ENCODE results near the gene UIMC1.

DNA sequence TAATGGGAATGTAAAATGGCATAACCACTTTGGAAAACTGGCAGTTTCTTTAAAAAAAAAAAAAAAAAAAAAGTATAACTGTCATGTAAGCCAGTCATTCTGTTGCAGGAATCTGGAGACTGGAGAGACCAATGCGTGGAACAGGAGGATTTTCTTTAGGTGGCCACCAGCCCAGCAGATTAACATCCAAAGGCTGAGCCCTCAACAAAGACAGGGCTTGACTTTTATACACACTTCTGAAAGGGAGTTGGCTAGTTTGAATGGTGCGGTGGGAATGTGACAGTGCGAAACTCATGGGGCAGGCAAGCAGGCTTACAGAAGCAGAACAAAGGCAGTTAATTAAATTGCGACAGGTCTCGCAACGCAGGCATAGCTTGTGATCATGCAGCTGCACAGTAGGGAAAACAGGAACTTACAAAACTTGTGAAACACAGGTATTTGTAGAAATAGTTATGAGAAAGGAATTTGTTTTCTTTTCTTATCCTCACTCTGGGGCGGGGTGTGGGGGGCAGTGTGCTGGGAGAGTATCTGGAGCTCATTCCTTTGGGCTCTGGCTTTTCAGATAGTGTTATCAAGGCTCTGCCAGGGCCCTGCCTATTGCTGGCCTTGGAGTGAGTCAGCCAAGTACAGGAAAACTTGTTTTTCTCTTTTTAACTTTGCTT, 12.0 kb downstream of the UIMC1 start:
- TF ChIP-seq POLR2A (IDR thresholded peaks at IDR 0.05) = no peak
- TF ChIP-seq, protein P1, sequence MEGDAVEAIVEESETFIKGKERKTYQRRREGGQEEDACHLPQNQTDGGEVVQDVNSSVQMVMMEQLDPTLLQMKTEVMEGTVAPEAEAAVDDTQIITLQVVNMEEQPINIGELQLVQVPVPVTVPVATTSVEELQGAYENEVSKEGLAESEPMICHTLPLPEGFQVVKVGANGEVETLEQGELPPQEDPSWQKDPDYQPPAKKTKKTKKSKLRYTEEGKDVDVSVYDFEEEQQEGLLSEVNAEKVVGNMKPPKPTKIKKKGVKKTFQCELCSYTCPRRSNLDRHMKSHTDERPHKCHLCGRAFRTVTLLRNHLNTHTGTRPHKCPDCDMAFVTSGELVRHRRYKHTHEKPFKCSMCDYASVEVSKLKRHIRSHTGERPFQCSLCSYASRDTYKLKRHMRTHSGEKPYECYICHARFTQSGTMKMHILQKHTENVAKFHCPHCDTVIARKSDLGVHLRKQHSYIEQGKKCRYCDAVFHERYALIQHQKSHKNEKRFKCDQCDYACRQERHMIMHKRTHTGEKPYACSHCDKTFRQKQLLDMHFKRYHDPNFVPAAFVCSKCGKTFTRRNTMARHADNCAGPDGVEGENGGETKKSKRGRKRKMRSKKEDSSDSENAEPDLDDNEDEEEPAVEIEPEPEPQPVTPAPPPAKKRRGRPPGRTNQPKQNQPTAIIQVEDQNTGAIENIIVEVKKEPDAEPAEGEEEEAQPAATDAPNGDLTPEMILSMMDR (IDR thresholded peaks at IDR 0.05) = no peak

Measured in testis (tissue), 2 donors.